ENCODE data around the gene GET3.

GET3 gene

GRCh38 chr19:12767666-12768065 is 30.4 kb downstream of the GET3 start:
- H3K27ac ChIP-seq = no peak overlapping the region
- TF ChIP-seq CTCF (conservative IDR thresholded peaks at IDR 0.05) = no peak
- no peak for TF ChIP-seq ZFX (IDR thresholded peaks at IDR 0.05)

GRCh38 chr19:12769689-12770088 is 32.4 kb downstream of the GET3 start:
- H3K27ac ChIP-seq = no peak overlapping the region
- TF ChIP-seq ZFX (IDR thresholded peaks at IDR 0.05) = no peak
- no peak for TF ChIP-seq CTCF (conservative IDR thresholded peaks at IDR 0.05)

GRCh38 chr19:12770922-12771321 is 33.6 kb downstream of the GET3 start:
- TF ChIP-seq ZFX (IDR thresholded peaks at IDR 0.05) (no peak), CTCF (conservative IDR thresholded peaks at IDR 0.05) (no peak)
- H3K27ac ChIP-seq = no peak overlapping the region

GRCh38 chr19:12772323-12772722 is 35.0 kb downstream of the GET3 start:
- H3K27ac ChIP-seq = no peak overlapping the region
- no peak for TF ChIP-seq ZFX (IDR thresholded peaks at IDR 0.05)
- no peak for TF ChIP-seq CTCF (conservative IDR thresholded peaks at IDR 0.05)

GRCh38 chr19:12773571-12773970 is 36.3 kb downstream of the GET3 start:
- peak; percentile 21; the same call in 1 of the 2 replicates for TF ChIP-seq CTCF (conservative IDR thresholded peaks at IDR 0.05)
- TF ChIP-seq ZFX (IDR thresholded peaks at IDR 0.05) = no peak
- H3K27ac ChIP-seq = no peak overlapping the region

- H3K27ac ChIP-seq = peak within 1 kb of the TSS; percentile 85
- peak; percentile 45; the same call in 1 of the 2 replicates for TF ChIP-seq ZFX (IDR thresholded peaks at IDR 0.05)
- no peak for TF ChIP-seq CTCF (conservative IDR thresholded peaks at IDR 0.05)
Observed at GRCh38 chr19:12774588-12775555, 37.6 kb downstream of the GET3 start, which contains the start of gene HOOK2. Gene HOOK2 (minus strand): TSS chr19:12775552. CDS start chr19:12775449, 103 bp downstream.

Measured in C4-2B (cell line).